Activated naive CD8-positive, alpha-beta T cell treated with anti-CD3 and anti-CD28 coated beads, Interleukin-2, amount 10 ng/mL, durations not matched to agents 7 days and 5 days (primary cell): ENCODE results near the gene MACROD2. TPM values are rescaled to one million over a fixed set of nuclear protein-coding genes. Genes with fewer than 3 reads are reported as not detected.

Experiments
- ATAC-seq: fragments of 150-1000 bp; cut with Tn5 transposase; one replicate; pipeline ENCODE4 v1.10.0; 2021; ENCODE audit warnings: low read depth, moderate library complexity
- POLR2A ChIA-PET: fragments of 350-600 bp; sonication (Branson Sonifier 250); formaldehyde crosslinking; loops from one replicate; lab custom pipeline; 2021; ENCODE audit warnings: antibody characterized with exemption; lab: Charles Lee
- DNase-seq: peaks from one replicate; pipeline ENCODE4 v3.0.0; 2021
- H3K27ac Mint-ChIP-seq: one replicate; pipeline ENCODE4 v1.8.0; 2022; ENCODE audit warnings: mild to moderate bottlenecking, mixed read lengths
- H3K27me3 Mint-ChIP-seq: one replicate; pipeline ENCODE4 v1.8.0; 2022; ENCODE audit warnings: mild to moderate bottlenecking, moderate library complexity, mixed read lengths
- H3K36me3 Mint-ChIP-seq: one replicate; pipeline ENCODE4 v1.8.0; 2021; ENCODE audit warnings: mild to moderate bottlenecking, mixed read lengths
- H3K4me1 Mint-ChIP-seq: one replicate; pipeline ENCODE4 v1.8.0; 2021; ENCODE audit warnings: mixed read lengths
- H3K4me3 Mint-ChIP-seq: one replicate; pipeline ENCODE4 v1.8.0; 2022; ENCODE audit warnings: mild to moderate bottlenecking, moderate library complexity, mixed read lengths
- H3K9me3 Mint-ChIP-seq: one replicate; pipeline ENCODE4 v1.8.0; 2021; ENCODE audit warnings: mixed read lengths
- total RNA-seq, 2 experiments: library from RNA; stranded (reverse); gene quantifications; one replicate each; pipeline ENCODE4 v1.2.3, GENCODE V29; 2021

The MACROD2 gene
- total RNA-seq, 2 experiments from 2014 or later: not detected

DNA sequence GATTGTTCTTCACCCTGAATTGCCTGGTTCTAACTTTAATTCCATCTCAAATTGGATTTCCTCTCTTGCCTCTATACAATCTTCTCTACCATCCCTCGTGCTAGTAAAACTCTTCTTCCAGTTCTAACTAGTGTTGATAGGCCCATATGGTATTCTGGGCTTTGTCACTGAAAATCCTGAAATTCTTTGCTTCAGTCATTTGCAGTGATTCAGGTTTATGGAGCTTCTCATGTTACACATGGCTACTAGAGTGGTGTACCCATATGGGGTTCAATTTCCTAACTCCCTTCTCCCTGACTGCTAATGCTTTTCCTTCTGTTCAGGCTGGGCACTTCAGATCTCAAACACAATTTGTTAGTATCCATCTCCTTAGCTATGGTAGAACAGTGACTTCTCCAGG lies 1621.3 kb downstream of the MACROD2 start:
- peaks cover 10% of the 10 kb centered on the region for H3K9me3 Mint-ChIP-seq
- no peaks in the 10 kb centered on the region for H3K27me3 Mint-ChIP-seq
- H3K27ac Mint-ChIP-seq: no peak overlapping the region
- H3K4me3 Mint-ChIP-seq: no peak overlapping the region
- no peaks in the 10 kb centered on the region for H3K4me1 Mint-ChIP-seq
- no peak for ATAC-seq
- no peak for DNase-seq
- POLR2A ChIA-PET: no interaction called here
- no peaks in the 10 kb centered on the region for H3K36me3 Mint-ChIP-seq

DNA sequence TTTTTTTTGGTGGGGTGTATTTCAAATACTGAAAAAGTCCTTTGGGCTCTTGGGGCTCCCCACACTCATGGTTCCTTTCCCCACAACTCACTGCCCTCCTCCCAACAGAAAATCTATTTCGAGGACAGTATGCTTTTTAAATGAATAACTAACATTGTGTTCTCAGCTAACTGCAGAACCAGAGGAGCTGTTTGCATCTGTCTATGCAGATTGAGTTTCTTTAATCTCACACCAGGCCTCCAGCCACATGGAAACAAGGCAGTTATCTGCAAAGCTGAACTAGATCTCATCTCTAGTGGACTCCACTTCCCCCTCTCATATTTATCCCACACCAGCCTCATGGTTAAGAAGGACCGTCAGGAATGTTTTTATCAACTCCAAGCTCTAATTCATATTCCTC lies 1622.8 kb downstream of the MACROD2 start:
- no peak overlapping the region for H3K27ac Mint-ChIP-seq
- H3K36me3 Mint-ChIP-seq: no peaks in the 10 kb centered on the region
- peaks cover 10% of the 10 kb centered on the region for H3K9me3 Mint-ChIP-seq
- no peaks in the 10 kb centered on the region for H3K27me3 Mint-ChIP-seq
- ATAC-seq: no peak
- H3K4me3 Mint-ChIP-seq: no peak overlapping the region
- no peak for DNase-seq
- POLR2A ChIA-PET: no interaction called here
- H3K4me1 Mint-ChIP-seq: no peaks in the 10 kb centered on the region

DNA sequence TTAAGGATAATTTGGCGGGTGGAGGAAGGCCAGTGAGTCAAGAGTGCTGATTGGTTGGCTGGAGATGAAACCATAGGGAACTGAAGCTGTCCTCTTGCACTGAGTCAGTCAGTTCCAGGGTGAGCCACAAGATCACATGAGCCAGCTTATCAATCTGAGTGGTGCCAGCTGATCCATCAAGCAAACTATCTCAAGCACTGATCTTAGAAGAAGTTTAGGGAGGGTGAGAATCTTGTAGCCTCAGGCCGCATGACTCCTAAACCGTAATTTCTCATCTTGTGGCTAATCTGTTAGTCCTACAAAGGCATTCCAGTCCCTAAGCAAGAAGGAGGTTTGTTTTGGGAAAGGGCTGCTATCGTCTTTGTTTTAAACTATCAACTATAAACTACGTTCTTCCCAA lies 1623.6 kb downstream of the MACROD2 start:
- no peaks in the 10 kb centered on the region for H3K4me1 Mint-ChIP-seq
- POLR2A ChIA-PET: no interaction called here

DNA sequence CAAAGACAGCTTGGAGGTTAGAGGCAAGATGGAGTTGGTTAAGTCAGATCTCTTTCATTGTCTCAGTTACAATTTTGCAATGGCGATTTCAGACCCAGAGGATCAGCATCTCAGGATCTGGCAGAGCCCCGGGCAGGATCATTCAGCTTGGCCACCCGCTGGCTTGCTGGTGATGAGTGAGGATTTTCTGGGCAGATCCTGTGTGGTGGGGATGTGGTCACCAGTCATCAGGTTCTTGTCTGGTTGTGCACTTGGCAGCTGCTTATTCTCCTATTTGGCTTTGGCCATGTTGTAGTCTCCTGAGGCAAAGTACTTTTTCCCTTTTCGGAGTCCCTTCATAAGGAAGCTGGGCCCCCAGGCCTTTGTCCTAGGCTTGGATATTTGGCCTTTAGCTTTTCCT lies 1624.0 kb downstream of the MACROD2 start:
- no peaks in the 10 kb centered on the region for H3K4me1 Mint-ChIP-seq
- H3K36me3 Mint-ChIP-seq: no peaks in the 10 kb centered on the region
- DNase-seq (no peak), ATAC-seq (no peak)
- peaks cover 10% of the 10 kb centered on the region for H3K9me3 Mint-ChIP-seq
- H3K27ac Mint-ChIP-seq: no peak overlapping the region
- no peak overlapping the region for H3K4me3 Mint-ChIP-seq
- no peaks in the 10 kb centered on the region for H3K27me3 Mint-ChIP-seq
- POLR2A ChIA-PET: no interaction called here

More for the DNA sequence above, 1623.6 kb downstream of the MACROD2 start:
- no peak for DNase-seq
- ATAC-seq: no peak
- no peak overlapping the region for H3K27ac Mint-ChIP-seq
- no peaks in the 10 kb centered on the region for H3K36me3 Mint-ChIP-seq
- H3K4me3 Mint-ChIP-seq: no peak overlapping the region
- H3K27me3 Mint-ChIP-seq: no peaks in the 10 kb centered on the region
- peaks cover 10% of the 10 kb centered on the region for H3K9me3 Mint-ChIP-seq

DNA sequence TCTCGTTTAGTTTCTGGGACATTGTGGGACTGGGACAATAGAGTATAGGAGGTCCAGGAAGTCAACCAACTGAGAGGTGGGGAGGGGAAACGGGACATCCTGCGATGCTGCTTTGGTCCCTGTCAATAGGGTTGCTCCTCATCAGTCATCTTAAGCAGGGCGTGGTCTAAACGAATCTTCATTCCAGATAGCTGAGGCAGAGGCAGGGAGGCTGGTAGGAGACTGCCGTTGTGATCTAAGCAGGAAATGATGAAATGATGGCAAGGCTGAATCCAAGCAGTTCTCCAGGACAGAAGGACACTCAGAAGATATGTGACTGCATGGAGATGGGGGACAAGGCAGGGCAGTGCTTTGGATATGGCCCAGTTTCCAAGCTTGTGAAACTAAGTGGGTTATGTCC lies 1624.5 kb downstream of the MACROD2 start:
- ATAC-seq: no peak
- POLR2A ChIA-PET: no interaction called here
- no peaks in the 10 kb centered on the region for H3K27me3 Mint-ChIP-seq
- no peak overlapping the region for H3K27ac Mint-ChIP-seq
- no peak for DNase-seq
- H3K9me3 Mint-ChIP-seq: peaks cover 10% of the 10 kb centered on the region
- no peak overlapping the region for H3K4me3 Mint-ChIP-seq
- no peaks in the 10 kb centered on the region for H3K4me1 Mint-ChIP-seq
- no peaks in the 10 kb centered on the region for H3K36me3 Mint-ChIP-seq

DNA sequence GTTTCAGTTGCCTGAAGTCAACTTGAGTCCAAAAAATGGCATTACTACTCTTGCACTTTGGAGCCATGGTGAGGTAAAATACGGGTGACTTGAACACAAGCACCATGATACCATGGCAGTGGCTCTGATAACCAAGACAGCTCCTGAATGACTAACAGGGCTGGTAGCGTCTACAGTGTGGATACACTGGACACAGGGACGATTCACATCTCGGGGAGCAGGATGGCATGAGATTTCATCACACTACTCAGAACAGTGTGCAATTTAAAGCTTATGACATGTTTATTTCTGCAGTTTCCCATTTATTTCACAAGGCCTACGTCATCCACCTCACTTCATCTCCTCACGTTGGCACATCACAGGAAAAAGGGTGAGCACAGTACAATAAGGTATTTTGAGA lies 1627.1 kb downstream of the MACROD2 start:
- DNase-seq: no peak
- H3K4me3 Mint-ChIP-seq: no peak overlapping the region
- no peaks in the 10 kb centered on the region for H3K4me1 Mint-ChIP-seq
- no peak for ATAC-seq
- POLR2A ChIA-PET: no interaction called here
- H3K36me3 Mint-ChIP-seq: no peaks in the 10 kb centered on the region
- no peak overlapping the region for H3K27ac Mint-ChIP-seq
- peaks cover 8% of the 10 kb centered on the region for H3K9me3 Mint-ChIP-seq
- no peaks in the 10 kb centered on the region for H3K27me3 Mint-ChIP-seq

DNA sequence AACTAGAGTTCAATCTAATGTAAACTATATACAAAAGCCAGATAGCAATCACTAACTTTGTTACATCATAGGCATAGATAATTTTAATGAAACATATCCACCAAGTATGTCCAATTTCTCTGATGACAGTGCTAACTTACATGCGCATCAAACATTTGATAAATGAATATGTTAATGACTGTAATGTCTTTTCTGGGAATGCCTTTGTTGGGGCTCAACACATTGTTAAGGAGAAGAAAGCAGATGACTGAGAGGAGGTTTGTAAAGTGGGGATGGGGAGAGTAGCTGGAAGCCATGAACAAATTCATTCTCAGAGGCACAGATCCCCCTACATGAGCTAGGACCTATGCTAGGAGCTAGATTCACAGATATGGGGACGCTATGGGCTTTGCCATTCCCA lies 1627.9 kb downstream of the MACROD2 start:
- Mint-ChIP-seq H3K9me3 (peaks cover 6% of the 10 kb centered on the region), H3K27me3 (no peaks in the 10 kb centered on the region), H3K4me1 (no peaks in the 10 kb centered on the region), H3K36me3 (no peaks in the 10 kb centered on the region), H3K4me3 (no peak overlapping the region), H3K27ac (no peak overlapping the region)
- no peak for DNase-seq
- POLR2A ChIA-PET: no interaction called here
- ATAC-seq: no peak

DNA sequence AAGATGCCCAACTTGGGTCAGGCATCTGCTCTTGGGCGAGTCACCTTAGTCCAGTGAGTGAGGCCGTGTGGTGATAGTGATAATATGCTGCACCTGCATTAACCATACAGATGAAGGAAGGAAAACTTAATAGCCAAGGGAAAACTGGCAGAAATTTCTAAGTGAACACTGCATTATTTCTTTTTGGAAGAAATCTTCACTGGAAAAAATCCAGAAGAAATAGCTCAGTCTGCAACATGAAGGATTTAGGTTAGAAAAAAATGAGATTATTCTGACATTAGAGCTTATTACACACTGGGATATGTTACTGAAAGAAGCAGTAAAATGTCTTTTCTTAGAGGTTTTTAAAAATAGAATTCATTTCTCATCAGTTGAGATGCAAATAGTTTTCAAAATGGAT lies 1630.7 kb downstream of the MACROD2 start:
- H3K27me3 Mint-ChIP-seq: no peaks in the 10 kb centered on the region
- H3K9me3 Mint-ChIP-seq: peaks cover 3% of the 10 kb centered on the region
- no peak for DNase-seq
- ATAC-seq: no peak
- POLR2A ChIA-PET: no interaction called here
- no peaks in the 10 kb centered on the region for H3K36me3 Mint-ChIP-seq
- no peak overlapping the region for H3K4me3 Mint-ChIP-seq
- H3K4me1 Mint-ChIP-seq: no peaks in the 10 kb centered on the region
- no peak overlapping the region for H3K27ac Mint-ChIP-seq

DNA sequence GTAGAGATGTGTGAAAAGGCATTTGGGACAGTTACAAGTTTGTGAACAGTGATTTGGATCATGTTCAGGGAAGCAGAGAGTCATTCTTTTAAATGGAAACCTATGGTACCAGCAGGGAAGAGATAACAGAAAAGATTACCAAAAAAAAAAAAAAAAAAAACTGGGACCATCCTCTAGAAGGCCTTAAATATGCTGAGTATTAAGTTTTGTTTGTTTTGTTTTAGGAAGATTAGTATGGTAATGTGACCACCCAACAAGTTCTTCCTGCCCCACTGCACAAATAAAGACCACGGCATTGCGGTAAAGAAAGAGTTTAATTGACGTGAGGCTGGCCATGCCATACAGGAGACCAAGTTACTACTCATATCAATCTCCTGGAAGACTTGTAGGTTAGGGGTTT lies 1631.8 kb downstream of the MACROD2 start:
- ATAC-seq (no peak), DNase-seq (no peak)
- H3K9me3 Mint-ChIP-seq: peaks cover 3% of the 10 kb centered on the region
- no peak overlapping the region for H3K27ac Mint-ChIP-seq
- H3K4me3 Mint-ChIP-seq: no peak overlapping the region
- no peaks in the 10 kb centered on the region for H3K27me3 Mint-ChIP-seq
- POLR2A ChIA-PET: no interaction called here
- H3K36me3 Mint-ChIP-seq: no peaks in the 10 kb centered on the region
- no peaks in the 10 kb centered on the region for H3K4me1 Mint-ChIP-seq

DNA sequence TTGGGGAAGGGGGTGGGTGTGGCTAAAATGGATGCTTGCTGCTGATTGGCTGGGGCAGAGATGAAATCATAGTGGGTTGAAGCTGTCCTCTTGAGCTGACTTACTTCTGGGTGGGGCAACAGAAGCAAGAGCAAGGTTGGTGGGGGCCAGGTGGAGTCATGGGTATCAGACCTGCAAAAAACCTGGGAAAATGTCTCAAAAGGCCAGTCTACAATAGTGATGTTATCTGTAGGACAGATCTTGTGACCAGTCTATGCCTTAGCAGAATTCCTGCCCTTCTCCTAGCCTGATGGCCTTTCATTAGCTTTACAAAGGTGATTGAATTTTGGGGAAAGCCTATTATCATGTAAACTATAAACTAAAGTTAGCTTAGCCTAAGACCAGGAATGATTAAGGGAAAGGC lies 1632.2 kb downstream of the MACROD2 start:
- H3K36me3 Mint-ChIP-seq: no peaks in the 10 kb centered on the region
- POLR2A ChIA-PET: no interaction called here
- no peaks in the 10 kb centered on the region for H3K4me1 Mint-ChIP-seq
- DNase-seq: no peak
- ATAC-seq: no peak
- no peak overlapping the region for H3K27ac Mint-ChIP-seq
- peaks cover 3% of the 10 kb centered on the region for H3K9me3 Mint-ChIP-seq
- H3K4me3 Mint-ChIP-seq: no peak overlapping the region
- no peaks in the 10 kb centered on the region for H3K27me3 Mint-ChIP-seq

DNA sequence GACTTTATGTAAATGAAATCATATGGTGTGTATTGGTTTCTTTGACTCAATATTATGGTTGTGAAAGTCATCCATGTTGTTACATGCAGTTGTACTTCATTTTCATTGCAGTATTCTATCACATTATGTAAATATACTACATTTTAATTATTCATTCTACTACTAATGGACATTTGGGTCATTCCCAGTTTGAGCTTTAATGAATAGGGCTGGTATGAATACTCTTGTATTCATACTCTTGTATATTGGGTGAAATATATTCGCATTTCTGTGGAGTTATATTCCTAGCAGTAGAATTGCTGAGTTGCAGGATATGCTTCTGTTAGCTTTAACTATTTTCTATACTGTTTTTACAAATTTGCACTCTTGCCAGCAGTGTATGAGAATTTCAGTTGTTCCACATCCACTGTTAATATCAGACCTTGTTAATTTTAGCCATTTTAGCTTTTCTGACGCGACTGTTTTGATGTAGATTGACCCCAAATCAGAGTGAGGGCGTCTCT lies 1633.6 kb downstream of the MACROD2 start:
- Mint-ChIP-seq H3K4me1 (no peaks in the 10 kb centered on the region), H3K36me3 (no peaks in the 10 kb centered on the region), H3K27me3 (no peaks in the 10 kb centered on the region), H3K27ac (no peak overlapping the region), H3K9me3 (peaks cover 3% of the 10 kb centered on the region), H3K4me3 (no peak overlapping the region)
- no peak for ATAC-seq
- POLR2A ChIA-PET: no interaction called here
- no peak for DNase-seq

DNA sequence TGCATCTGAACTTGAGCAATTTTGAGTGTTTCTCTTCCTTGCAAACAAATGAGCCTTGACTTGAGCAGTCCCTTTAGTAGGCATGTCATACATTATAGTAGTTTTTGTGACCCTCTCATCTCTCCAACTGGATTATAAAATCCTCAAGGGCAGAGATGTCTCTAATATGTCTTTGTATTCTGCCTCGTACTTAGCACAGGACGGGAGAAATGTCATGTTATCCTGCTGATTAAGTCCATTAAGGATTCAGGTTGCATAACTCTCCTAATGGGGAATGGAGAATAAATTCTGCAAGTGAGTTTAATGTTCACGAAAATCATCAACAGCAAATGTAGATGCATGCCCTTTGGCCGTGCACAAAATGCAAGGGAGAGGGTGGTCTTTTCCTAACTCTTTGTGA lies 1635.0 kb downstream of the MACROD2 start:
- DNase-seq (no peak), ATAC-seq (no peak)
- peaks cover 2% of the 10 kb centered on the region for H3K9me3 Mint-ChIP-seq
- H3K4me1 Mint-ChIP-seq: no peaks in the 10 kb centered on the region
- no peak overlapping the region for H3K27ac Mint-ChIP-seq
- H3K36me3 Mint-ChIP-seq: no peaks in the 10 kb centered on the region
- no peak overlapping the region for H3K4me3 Mint-ChIP-seq
- POLR2A ChIA-PET: no interaction called here
- H3K27me3 Mint-ChIP-seq: no peaks in the 10 kb centered on the region

DNA sequence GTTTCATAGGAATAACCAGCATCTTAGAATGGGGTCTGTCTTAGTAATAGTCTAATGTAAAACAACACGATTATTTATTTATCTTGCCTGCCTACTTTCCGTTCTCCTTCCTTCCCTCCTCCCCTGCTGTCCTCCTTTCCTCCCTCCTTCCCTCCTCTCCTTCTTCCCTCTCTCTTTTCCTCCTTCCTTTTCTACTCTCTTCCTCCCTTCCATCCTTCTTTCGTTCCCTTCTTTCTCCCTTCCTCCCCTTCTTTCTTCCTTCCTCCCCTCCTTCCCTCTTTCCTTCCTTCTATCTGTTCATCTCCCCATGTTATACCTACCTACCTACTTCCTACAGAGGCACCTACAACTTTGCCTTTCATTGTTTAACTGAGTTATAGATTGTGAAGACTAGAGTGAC lies 1637.4 kb downstream of the MACROD2 start:
- no peaks in the 10 kb centered on the region for H3K27me3 Mint-ChIP-seq
- POLR2A ChIA-PET: no interaction called here
- ATAC-seq: no peak
- no peak overlapping the region for H3K27ac Mint-ChIP-seq
- H3K36me3 Mint-ChIP-seq: no peaks in the 10 kb centered on the region
- DNase-seq: no peak
- peaks cover 5% of the 10 kb centered on the region for H3K9me3 Mint-ChIP-seq
- H3K4me3 Mint-ChIP-seq: no peak overlapping the region
- no peaks in the 10 kb centered on the region for H3K4me1 Mint-ChIP-seq

DNA sequence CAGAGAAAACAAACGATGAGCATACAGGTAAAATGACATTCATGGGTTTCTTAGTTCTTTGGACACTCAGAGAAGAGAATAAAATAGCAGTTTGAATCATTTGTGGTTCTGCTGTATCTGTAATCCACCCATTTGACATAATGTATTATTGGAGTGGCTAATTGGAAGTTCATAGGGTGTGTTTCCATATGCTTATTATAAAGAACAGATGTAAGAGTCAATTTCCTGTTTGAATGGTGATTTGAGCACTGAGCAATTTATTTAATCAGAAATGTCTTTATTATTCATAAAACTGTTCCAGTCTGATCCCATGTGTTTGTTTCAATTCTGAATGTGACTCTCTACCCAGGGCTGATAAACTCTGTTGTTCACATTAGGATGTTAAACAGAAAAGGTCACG lies 1638.8 kb downstream of the MACROD2 start:
- Mint-ChIP-seq H3K27me3 (no peaks in the 10 kb centered on the region), H3K4me1 (no peaks in the 10 kb centered on the region), H3K4me3 (no peak overlapping the region), H3K9me3 (peaks cover 5% of the 10 kb centered on the region), H3K36me3 (no peaks in the 10 kb centered on the region), H3K27ac (no peak overlapping the region)
- DNase-seq (no peak), ATAC-seq (no peak)
- POLR2A ChIA-PET: no interaction called here

DNA sequence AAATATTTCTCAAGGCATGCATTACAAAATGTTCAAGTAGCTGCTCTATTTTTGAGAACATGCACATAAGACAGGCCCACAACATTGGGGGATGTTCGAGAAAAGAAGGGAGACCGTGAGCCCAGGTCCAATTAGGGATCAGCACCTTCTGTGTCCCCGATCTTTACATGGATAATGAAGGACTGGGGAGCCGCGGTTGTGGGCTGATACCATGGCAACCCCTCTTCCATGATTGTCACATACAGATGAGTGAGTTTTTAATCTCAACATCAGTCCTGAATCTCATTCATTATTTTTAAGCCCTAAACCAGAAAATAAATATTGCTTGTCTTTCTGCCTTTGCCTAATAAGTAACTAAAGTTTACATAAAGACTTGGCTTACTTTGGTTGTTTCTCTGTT lies 1642.2 kb downstream of the MACROD2 start:
- no peaks in the 10 kb centered on the region for H3K36me3 Mint-ChIP-seq
- H3K27me3 Mint-ChIP-seq: no peaks in the 10 kb centered on the region
- no peak for ATAC-seq
- DNase-seq: no peak
- H3K9me3 Mint-ChIP-seq: peaks cover 5% of the 10 kb centered on the region
- no peak overlapping the region for H3K27ac Mint-ChIP-seq
- POLR2A ChIA-PET: no interaction called here
- H3K4me3 Mint-ChIP-seq: no peak overlapping the region
- no peaks in the 10 kb centered on the region for H3K4me1 Mint-ChIP-seq
